Measurements from ENCODE around the gene TNN. TPM values are rescaled to one million over a fixed set of nuclear protein-coding genes. Genes with fewer than 3 reads are reported as not detected.

TNN gene
- total RNA-seq, 4 donors from 2014 or later = 0.19 to 6.9 (median 0.40) TPM

- TF ChIP-seq CTCF (IDR thresholded peaks at IDR 0.05) = peak in 1 of 3 donors; percentile 21
- DNase-seq (ENCODE audit: low spot score) = peak; percentile 44
- ATAC-seq (ENCODE audit: low FRiP score) = peak; percentile 75
These were observed 79.0 kb downstream of the TNN start for GRCh38 chr1:175146529-175147213.

- no peak for TF ChIP-seq CTCF (IDR thresholded peaks at IDR 0.05)
- no peak for ATAC-seq (ENCODE audit: low FRiP score)
- DNase-seq (ENCODE audit: low spot score) = no peak
These were observed 79.9 kb downstream of the TNN start for GRCh38 chr1:175147569-175147968.

GRCh38 chr1:175148068-175148467 is 80.4 kb downstream of the TNN start:
- no peak for TF ChIP-seq CTCF (IDR thresholded peaks at IDR 0.05)
- ATAC-seq (ENCODE audit: low FRiP score) = no peak
- DNase-seq (ENCODE audit: low spot score) = no peak

GRCh38 chr1:175150596-175151319 is 83.1 kb downstream of the TNN start:
- no peak for ATAC-seq (ENCODE audit: low FRiP score)
- TF ChIP-seq CTCF (IDR thresholded peaks at IDR 0.05) = no peak

GRCh38 chr1:175152006-175152652 is 84.5 kb downstream of the TNN start:
- peak; percentile 45 for ATAC-seq (ENCODE audit: low FRiP score)
- peak in 1 of 3 donors; percentile 66 for TF ChIP-seq CTCF (IDR thresholded peaks at IDR 0.05)
- peak; percentile 41 for DNase-seq (ENCODE audit: low spot score)

More at GRCh38 chr1:175150596-175151319, 83.1 kb downstream of the TNN start:
- DNase-seq (ENCODE audit: low spot score) = no peak

GRCh38 chr1:175154629-175155472 is 87.2 kb downstream of the TNN start:
- peak; percentile 62 for DNase-seq (ENCODE audit: low spot score)
- no peak for ATAC-seq (ENCODE audit: low FRiP score)
- peak in 2 of 3 donors; percentile 83 to 89 for TF ChIP-seq CTCF (IDR thresholded peaks at IDR 0.05)
